Measurements from ENCODE around the gene ARCN1. TPM values are rescaled to one million over a fixed set of nuclear protein-coding genes. Genes with fewer than 3 reads are reported as not detected.

ARCN1 gene
- total and polyA plus RNA-seq, 10 donors, result 33.8 to 106 (median 93.3) TPM

- no peak overlapping the region for H3K27ac ChIP-seq
- H3K36me3 ChIP-seq, result peaks cover 0 to 92% (median 34%) of the 10 kb centered on the region in 6 donors
- 61 to 84% (median 70%) methylated on average over 3 to 5 of the region's 5 CpGs for WGBS, 5 donors
- peaks cover 0 to 19% (median 2%) of the 10 kb centered on the region in 6 donors for H3K4me1 ChIP-seq
- no peaks in the 10 kb centered on the region for H3K9me3 ChIP-seq
- TF ChIP-seq POLR2A (IDR thresholded peaks at IDR 0.05) (no peak), POLR2AphosphoS5 (IDR thresholded peaks at IDR 0.05) (no peak), CTCF (IDR thresholded peaks at IDR 0.05 in 8 of 11, conservative IDR thresholded peaks at IDR 0.05 in 3 of 11) (no peak)
- intact Hi-C loops (cut with DNase I; ENCODE audit: low total_unique reads), result no loop called here
- H3K4me3 ChIP-seq, result no peak overlapping the region
- H3K27me3 ChIP-seq (replicated peaks in 1 of 7), result no peaks in the 10 kb centered on the region
- DNase-seq, result no peak
Observed at GRCh38 chr11:118628861-118629549, 56.8 kb downstream of the ARCN1 start.

DNA sequence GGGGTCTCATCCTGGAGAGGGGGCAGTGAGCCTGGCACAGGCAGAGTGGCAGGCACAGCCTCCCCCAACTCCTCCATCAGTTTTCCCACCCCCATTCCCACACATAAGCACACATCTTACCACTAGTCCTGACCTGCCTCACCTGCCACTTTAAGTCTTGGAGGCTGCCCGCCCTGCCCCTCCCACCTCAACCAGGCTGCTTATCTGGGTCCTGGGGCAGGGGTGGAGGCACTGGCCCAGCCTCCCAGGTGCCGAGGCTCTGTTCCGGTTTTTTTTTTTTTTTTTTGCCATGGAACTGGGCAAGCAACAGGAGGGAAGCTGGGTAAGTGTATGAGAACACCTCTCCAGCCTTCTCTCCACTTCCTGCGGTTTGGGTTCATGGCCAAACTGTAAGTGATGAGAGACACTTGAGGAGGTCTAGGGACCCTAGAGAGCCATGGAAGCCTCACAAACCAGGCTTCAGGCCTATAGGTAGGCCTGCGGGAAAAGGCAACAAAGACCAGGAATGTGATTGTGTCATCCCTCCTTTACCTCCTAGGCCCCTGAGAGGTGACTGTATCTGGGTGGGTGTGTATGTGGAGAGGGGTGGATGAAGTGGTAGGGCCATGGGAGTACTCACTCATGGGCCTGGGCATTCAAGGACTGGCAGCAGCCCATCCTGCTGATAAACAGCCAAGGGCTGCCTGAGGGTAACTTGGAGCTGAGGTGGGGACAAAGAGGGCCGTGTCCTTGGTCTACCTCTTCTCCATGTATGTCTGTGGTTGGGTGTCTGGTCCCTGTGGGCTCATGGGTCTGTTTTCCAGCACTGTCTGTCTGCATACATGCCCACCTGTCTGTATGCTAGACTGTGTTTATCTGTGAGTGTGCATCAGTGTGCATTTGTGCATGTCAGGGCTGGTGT, 57.8 kb downstream of the ARCN1 start:
- H3K9me3 ChIP-seq, result no peaks in the 10 kb centered on the region
- no peak for TF ChIP-seq POLR2AphosphoS5 (IDR thresholded peaks at IDR 0.05)
- no peak for TF ChIP-seq POLR2A (IDR thresholded peaks at IDR 0.05)
- no peak for TF ChIP-seq CTCF (IDR thresholded peaks at IDR 0.05 in 8 of 11, conservative IDR thresholded peaks at IDR 0.05 in 3 of 11)
- intact Hi-C loops (cut with DNase I; ENCODE audit: low total_unique reads), result no loop called here
- peaks cover 0 to 5% (median 0%) of the 10 kb centered on the region in 7 donors for H3K27me3 ChIP-seq (replicated peaks in 1 of 7)
- DNase-seq, result no peak
- H3K4me1 ChIP-seq, result peaks cover 0 to 29% (median 11%) of the 10 kb centered on the region in 6 donors
- H3K4me3 ChIP-seq, result no peak overlapping the region
- peaks cover 0 to 97% (median 34%) of the 10 kb centered on the region in 6 donors for H3K36me3 ChIP-seq
- H3K27ac ChIP-seq, result no peak overlapping the region
- 76 to 95% (median 79%) methylated on average over 5 to 6 of the region's 6 CpGs for WGBS, 5 donors

DNA sequence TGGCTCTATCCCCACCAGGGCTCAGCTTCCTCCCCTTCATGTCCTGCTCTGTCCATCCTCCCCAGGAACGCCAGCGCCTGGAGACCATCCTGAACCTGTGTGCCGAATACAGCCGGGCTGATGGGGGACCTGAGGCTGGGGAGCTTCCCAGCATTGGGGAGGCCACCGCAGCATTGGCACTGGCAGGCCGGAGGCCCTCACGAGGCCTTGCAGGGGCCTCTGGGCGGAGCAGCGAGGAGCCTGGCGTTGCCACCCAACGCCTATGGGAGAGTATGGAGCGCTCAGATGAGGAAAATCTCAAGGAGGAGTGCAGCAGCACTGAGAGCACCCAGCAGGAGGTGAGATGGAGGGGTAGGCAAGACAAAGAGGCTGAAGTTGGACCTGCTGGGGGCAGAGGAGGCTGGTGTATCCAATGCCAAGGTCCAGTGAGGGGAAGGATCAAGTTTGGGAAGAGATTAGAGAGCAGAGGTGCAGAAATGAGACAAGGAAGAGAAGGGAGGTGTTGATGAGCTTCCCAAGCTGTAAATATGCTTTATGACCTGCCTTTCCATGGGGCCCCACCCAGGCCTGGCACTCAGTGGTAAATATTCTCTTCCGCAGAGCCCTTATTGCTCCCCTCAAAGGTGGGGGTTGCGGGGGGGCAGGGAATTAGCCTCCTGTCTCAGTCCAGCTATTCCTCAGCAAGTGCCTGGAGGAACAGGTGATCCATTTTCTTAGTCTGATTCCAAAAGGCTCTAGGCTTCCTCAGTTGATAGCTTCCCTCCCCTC, 59.1 kb downstream of the ARCN1 start:
- Histone ChIP-seq H3K4me3 (no peak overlapping the region), H3K27ac (no peak overlapping the region), H3K36me3 (peaks cover 0 to 97% (median 32%) of the 10 kb centered on the region in 6 donors), H3K27me3 (replicated peaks in 1 of 7) (peaks cover 0 to 11% (median 0%) of the 10 kb centered on the region in 7 donors), H3K9me3 (no peaks in the 10 kb centered on the region), H3K4me1 (peaks cover 0 to 31% (median 13%) of the 10 kb centered on the region in 6 donors)
- intact Hi-C loops (cut with DNase I; ENCODE audit: low total_unique reads), result no loop called here
- DNase-seq, result no peak
- no peak for TF ChIP-seq POLR2AphosphoS5 (IDR thresholded peaks at IDR 0.05)
- no peak for TF ChIP-seq CTCF (IDR thresholded peaks at IDR 0.05 in 8 of 11, conservative IDR thresholded peaks at IDR 0.05 in 3 of 11)
- no peak for TF ChIP-seq POLR2A (IDR thresholded peaks at IDR 0.05)
- 81 to 96% (median 92%) methylated on average over 13 to 14 of the region's 14 CpGs for WGBS, 5 donors

Data from spleen (tissue), 11 donors.